Measurements from ENCODE around the gene PROSER3.
"Not testable (repeated sequence)": the region's sequence is repeated elsewhere in the genome, so short reads cannot be mapped to it uniquely, and the experiment has no call there.

The PROSER3 gene

GRCh38 chr19:35767288-35768081 lies 9.5 kb downstream of the PROSER3 start:
- Histone ChIP-seq H3K14ac (ENCODE audit: low read length in 2 of 2) (no peak overlapping the region), H2BK15ac (ENCODE audit: low read depth, poor library complexity, severe bottlenecking) (no peak overlapping the region), H3K27me3 (ENCODE audit: control insufficient read depth in 1 of 2, insufficient read depth in 1 of 2, low read length in 2 of 2) (no peaks in the 10 kb centered on the region), H4K91ac (ENCODE audit: low read length) (no peak overlapping the region), H3K36me3 (ENCODE audit: control insufficient read depth in 1 of 2, insufficient read depth in 2 of 2, low read depth in 1 of 2, low read length in 2 of 2) (peaks cover 35 to 46% of the 10 kb centered on the region in 2 experiments), H3K9ac (ENCODE audit: low read length) (no peak overlapping the region), H3K23ac (ENCODE audit: low read length in 2 of 2) (no peak overlapping the region), H2BK12ac (ENCODE audit: low read length in 2 of 2) (no peak overlapping the region), H2AFZ (ENCODE audit: low read depth, low read length) (no peak overlapping the region), H2BK120ac (ENCODE audit: low read depth, low read length) (no peak overlapping the region), H4K8ac (ENCODE audit: low read length) (no peak overlapping the region), H3K9me3 (ENCODE audit: control insufficient read depth, low read length) (no peaks in the 10 kb centered on the region), H2AK5ac (ENCODE audit: low read length, severe bottlenecking) (no peak overlapping the region), H3K4ac (ENCODE audit: low read depth in 1 of 2, low read length in 2 of 2) (no peak overlapping the region), H3K4me2 (ENCODE audit: low read length, poor library complexity, severe bottlenecking) (no peak overlapping the region), H3K27ac (ENCODE audit: low read length, poor library complexity, severe bottlenecking) (no peak overlapping the region), H3K4me3 (ENCODE audit: insufficient read depth in 1 of 2, low read depth in 1 of 2, low read length in 2 of 2) (no peak overlapping the region), H3K4me1 (ENCODE audit: control insufficient read depth, insufficient read depth, low read depth, low read length) (peaks cover 12% of the 10 kb centered on the region), H2BK5ac (ENCODE audit: low read depth, low read length, poor library complexity, severe bottlenecking) (no peak overlapping the region), H3K18ac (ENCODE audit: low read depth in 1 of 2, low read length in 2 of 2) (no peak overlapping the region), H3K79me1 (replicated peaks; ENCODE audit: low read length, poor library complexity, severe bottlenecking) (peaks cover 12% of the 10 kb centered on the region)
- DNase-seq, result no peak
- 67% methylated on average over 34 of the region's 34 CpGs for WGBS

- H3K27me3 ChIP-seq (ENCODE audit: control insufficient read depth in 1 of 2, insufficient read depth in 1 of 2, low read length in 2 of 2), result no peaks in the 10 kb centered on the region
- H3K9me3 ChIP-seq (ENCODE audit: control insufficient read depth, low read length), result no peaks in the 10 kb centered on the region
- H3K36me3 ChIP-seq (ENCODE audit: control insufficient read depth in 1 of 2, insufficient read depth in 2 of 2, low read depth in 1 of 2, low read length in 2 of 2), result peaks cover 35 to 46% of the 10 kb centered on the region in 2 experiments
- H3K4me3 ChIP-seq (ENCODE audit: insufficient read depth in 1 of 2, low read depth in 1 of 2, low read length in 2 of 2), result no peak overlapping the region
- H3K27ac ChIP-seq (ENCODE audit: low read length, poor library complexity, severe bottlenecking), result no peak overlapping the region
- no peak overlapping the region for H2AFZ ChIP-seq (ENCODE audit: low read depth, low read length)
- H3K18ac ChIP-seq (ENCODE audit: low read depth in 1 of 2, low read length in 2 of 2), result no peak overlapping the region
- no peak overlapping the region for H2BK5ac ChIP-seq (ENCODE audit: low read depth, low read length, poor library complexity, severe bottlenecking)
- H3K4ac ChIP-seq (ENCODE audit: low read depth in 1 of 2, low read length in 2 of 2), result no peak overlapping the region
- peaks cover 12% of the 10 kb centered on the region for H3K4me1 ChIP-seq (ENCODE audit: control insufficient read depth, insufficient read depth, low read depth, low read length)
- no peak overlapping the region for H3K23ac ChIP-seq (ENCODE audit: low read length in 2 of 2)
- no peak overlapping the region for H4K8ac ChIP-seq (ENCODE audit: low read length)
- no peak overlapping the region for H3K4me2 ChIP-seq (ENCODE audit: low read length, poor library complexity, severe bottlenecking)
- no peak overlapping the region for H2BK15ac ChIP-seq (ENCODE audit: low read depth, poor library complexity, severe bottlenecking)
- no peak overlapping the region for H2BK120ac ChIP-seq (ENCODE audit: low read depth, low read length)
- no peak overlapping the region for H2BK12ac ChIP-seq (ENCODE audit: low read length in 2 of 2)
- H4K91ac ChIP-seq (ENCODE audit: low read length), result no peak overlapping the region
- 76% methylated on average over 15 of the region's 15 CpGs for WGBS
- no peak overlapping the region for H2AK5ac ChIP-seq (ENCODE audit: low read length, severe bottlenecking)
- no peak for DNase-seq
- H3K79me1 ChIP-seq (replicated peaks; ENCODE audit: low read length, poor library complexity, severe bottlenecking), result peaks cover 12% of the 10 kb centered on the region
- H3K9ac ChIP-seq (ENCODE audit: low read length), result no peak overlapping the region
- no peak overlapping the region for H3K14ac ChIP-seq (ENCODE audit: low read length in 2 of 2)
Observed at GRCh38 chr19:35768082-35768421, 10.1 kb downstream of the PROSER3 start.

GRCh38 chr19:35772362-35772761 lies 14.4 kb downstream of the PROSER3 start:
- not testable (repeated sequence) for H3K9ac ChIP-seq (ENCODE audit: low read length); H3K9me3 ChIP-seq (ENCODE audit: control insufficient read depth, low read length); H4K91ac ChIP-seq (ENCODE audit: low read length); H3K4ac ChIP-seq (ENCODE audit: low read depth in 1 of 2, low read length in 2 of 2); H3K18ac ChIP-seq (ENCODE audit: low read depth in 1 of 2, low read length in 2 of 2); H2BK120ac ChIP-seq (ENCODE audit: low read depth, low read length); DNase-seq; H2BK12ac ChIP-seq (ENCODE audit: low read length in 2 of 2); H3K14ac ChIP-seq (ENCODE audit: low read length in 2 of 2); H2BK5ac ChIP-seq (ENCODE audit: low read depth, low read length, poor library complexity, severe bottlenecking); H3K27ac ChIP-seq (ENCODE audit: low read length, poor library complexity, severe bottlenecking); H3K4me2 ChIP-seq (ENCODE audit: low read length, poor library complexity, severe bottlenecking); H2AFZ ChIP-seq (ENCODE audit: low read depth, low read length); H2BK15ac ChIP-seq (ENCODE audit: low read depth, poor library complexity, severe bottlenecking); H4K8ac ChIP-seq (ENCODE audit: low read length); H2AK5ac ChIP-seq (ENCODE audit: low read length, severe bottlenecking); H3K4me3 ChIP-seq (ENCODE audit: insufficient read depth in 1 of 2, low read depth in 1 of 2, low read length in 2 of 2); H3K23ac ChIP-seq (ENCODE audit: low read length in 2 of 2); H3K27me3 ChIP-seq (ENCODE audit: control insufficient read depth in 1 of 2, insufficient read depth in 1 of 2, low read length in 2 of 2)
- Histone ChIP-seq H3K79me1 (replicated peaks; ENCODE audit: low read length, poor library complexity, severe bottlenecking) (peaks cover 18% of the 10 kb centered on the region), H3K36me3 (ENCODE audit: control insufficient read depth in 1 of 2, insufficient read depth in 2 of 2, low read depth in 1 of 2, low read length in 2 of 2) (peaks cover 11 to 16% of the 10 kb centered on the region in 2 experiments), H3K4me1 (ENCODE audit: control insufficient read depth, insufficient read depth, low read depth, low read length) (peaks cover 22% of the 10 kb centered on the region)
- WGBS, result 96% methylated on average over 4 of the region's 5 CpGs

GRCh38 chr19:35773020-35773806 lies 15.2 kb downstream of the PROSER3 start:
- H3K27me3 ChIP-seq (ENCODE audit: control insufficient read depth in 1 of 2, insufficient read depth in 1 of 2, low read length in 2 of 2), result no peaks in the 10 kb centered on the region
- no peak overlapping the region for H2AK5ac ChIP-seq (ENCODE audit: low read length, severe bottlenecking)
- no peak overlapping the region for H3K9ac ChIP-seq (ENCODE audit: low read length)
- H3K36me3 ChIP-seq (ENCODE audit: control insufficient read depth in 1 of 2, insufficient read depth in 2 of 2, low read depth in 1 of 2, low read length in 2 of 2), result peaks cover 10 to 11% of the 10 kb centered on the region in 2 experiments
- H3K27ac ChIP-seq (ENCODE audit: low read length, poor library complexity, severe bottlenecking), result no peak overlapping the region
- H3K18ac ChIP-seq (ENCODE audit: low read depth in 1 of 2, low read length in 2 of 2), result no peak overlapping the region
- H3K79me1 ChIP-seq (replicated peaks; ENCODE audit: low read length, poor library complexity, severe bottlenecking), result peaks cover 14% of the 10 kb centered on the region
- no peak overlapping the region for H4K8ac ChIP-seq (ENCODE audit: low read length)
- H2AFZ ChIP-seq (ENCODE audit: low read depth, low read length), result no peak overlapping the region
- WGBS, result 80% methylated on average over 9 of the region's 9 CpGs
- H3K4me3 ChIP-seq (ENCODE audit: insufficient read depth in 1 of 2, low read depth in 1 of 2, low read length in 2 of 2), result no peak overlapping the region
- no peak overlapping the region for H3K4me2 ChIP-seq (ENCODE audit: low read length, poor library complexity, severe bottlenecking)
- H3K23ac ChIP-seq (ENCODE audit: low read length in 2 of 2), result no peak overlapping the region
- no peaks in the 10 kb centered on the region for H3K9me3 ChIP-seq (ENCODE audit: control insufficient read depth, low read length)
- H3K4ac ChIP-seq (ENCODE audit: low read depth in 1 of 2, low read length in 2 of 2), result no peak overlapping the region
- H3K14ac ChIP-seq (ENCODE audit: low read length in 2 of 2), result no peak overlapping the region
- H4K91ac ChIP-seq (ENCODE audit: low read length), result no peak overlapping the region
- H2BK5ac ChIP-seq (ENCODE audit: low read depth, low read length, poor library complexity, severe bottlenecking), result no peak overlapping the region
- H3K4me1 ChIP-seq (ENCODE audit: control insufficient read depth, insufficient read depth, low read depth, low read length), result peaks cover 14% of the 10 kb centered on the region
- DNase-seq, result peak; percentile 46
- H2BK15ac ChIP-seq (ENCODE audit: low read depth, poor library complexity, severe bottlenecking), result no peak overlapping the region
- H2BK12ac ChIP-seq (ENCODE audit: low read length in 2 of 2), result no peak overlapping the region
- no peak overlapping the region for H2BK120ac ChIP-seq (ENCODE audit: low read depth, low read length)

Data from mesenchymal stem cell (in vitro differentiated cells and primary cell).